Left ventricle myocardium superior (tissue), 1 donor: ENCODE data around the gene FBXW4. TPM values are rescaled to one million over a fixed set of nuclear protein-coding genes. Genes with fewer than 3 reads are reported as not detected.
A peak's percentile ranks its signal among the peaks of the same experiment; 100 is the strongest.
"Not testable (repeated sequence)": the region's sequence is repeated elsewhere in the genome, so short reads cannot be mapped to it uniquely, and the experiment has no call there.

Source experiments
- ATAC-seq: fragments of 200-7000 bp; cut with Tn5 transposase; one replicate; pipeline ENCODE4 v1.9.1; 2020; ENCODE audit warnings: mild to moderate bottlenecking, moderate library complexity
- DNase-seq: peaks from one replicate; pipeline ENCODE4 v3.0.0-alpha.2; 2020
- intact Hi-C: fragments of 100-400 bp; cut with micrococcal nuclease; formaldehyde crosslinking; loops from one replicate; pipeline ENCODE4 v1.11.0; 2022
- total RNA-seq: library from RNA; stranded (reverse); fragmentation: NEBNext Ultra II Directional; extraction: Animal tissue kit (Norgen Biotek cat#: 25700); gene quantifications from one replicate; pipeline ENCODE4 v1.2.1, GENCODE V29; 2021
- donor health status: DM: no; HTN: yes; CAD: no; lungs with severe emphysema.

FBXW4 gene
- total RNA-seq, 1 donor from 2014 or later, result 106 TPM

DNA sequence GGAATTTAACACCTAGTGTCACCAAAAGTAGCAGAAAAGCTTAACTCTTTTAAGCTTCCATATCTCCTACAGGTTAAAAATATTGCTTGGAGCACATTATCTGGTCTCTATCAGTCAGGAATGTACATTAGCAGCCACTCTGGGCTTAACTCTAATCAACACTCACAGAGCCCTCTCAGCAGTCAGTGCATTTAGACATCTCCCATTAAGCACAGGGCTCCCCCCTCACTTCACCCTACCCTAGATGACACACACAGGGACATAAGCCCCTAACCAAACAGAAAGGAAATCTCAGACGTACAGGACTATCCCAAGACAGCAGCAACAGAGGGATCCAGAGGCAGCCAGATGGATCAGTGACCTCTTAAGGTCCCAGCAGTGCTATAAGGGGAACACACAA lies 26.4 kb downstream of the FBXW4 start:
- intact Hi-C loops, result no loop called here
- no peak for ATAC-seq
- no peak for DNase-seq

DNA sequence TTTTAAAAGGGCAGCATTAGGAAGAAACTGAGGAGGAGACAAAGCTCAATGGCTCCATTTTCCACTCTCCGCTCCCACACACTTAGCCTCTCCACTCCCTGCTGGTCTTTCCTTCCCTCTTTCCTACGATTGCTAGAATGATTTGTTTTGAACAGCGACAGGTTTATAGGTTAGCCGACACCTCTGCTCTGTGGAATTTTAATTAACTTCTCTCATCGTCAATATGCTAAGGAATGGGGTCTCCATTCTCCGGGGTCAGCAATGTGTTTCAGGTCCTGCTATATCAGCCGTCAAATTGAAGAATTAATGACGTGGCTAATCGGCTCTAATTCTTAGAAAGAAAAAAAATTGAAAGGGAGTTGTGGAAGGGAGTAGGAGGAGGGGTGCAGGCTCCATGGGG lies 28.9 kb downstream of the FBXW4 start:
- intact Hi-C loops, result no loop called here
- ATAC-seq, result no peak
- DNase-seq, result no peak

DNA sequence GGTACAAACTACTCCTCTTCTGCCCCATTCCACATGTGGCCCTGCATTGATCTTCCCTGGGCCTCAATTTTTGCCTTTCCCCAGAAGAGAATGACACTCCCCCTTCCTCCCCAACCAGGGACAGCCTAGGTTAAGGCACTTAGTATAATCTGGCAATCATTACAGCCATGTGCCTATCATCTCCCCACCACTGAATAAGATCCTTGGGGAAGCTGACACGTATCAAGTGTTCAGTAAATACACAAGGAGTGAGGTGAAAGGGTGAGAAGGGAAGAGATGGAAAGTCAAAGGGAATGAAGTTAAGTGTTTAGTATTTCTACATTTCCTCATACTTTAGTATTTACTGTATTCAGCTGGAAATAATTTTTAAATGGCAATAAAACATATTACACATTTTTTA lies 31.9 kb downstream of the FBXW4 start:
- intact Hi-C loops, result no loop called here
- no peak for ATAC-seq

DNA sequence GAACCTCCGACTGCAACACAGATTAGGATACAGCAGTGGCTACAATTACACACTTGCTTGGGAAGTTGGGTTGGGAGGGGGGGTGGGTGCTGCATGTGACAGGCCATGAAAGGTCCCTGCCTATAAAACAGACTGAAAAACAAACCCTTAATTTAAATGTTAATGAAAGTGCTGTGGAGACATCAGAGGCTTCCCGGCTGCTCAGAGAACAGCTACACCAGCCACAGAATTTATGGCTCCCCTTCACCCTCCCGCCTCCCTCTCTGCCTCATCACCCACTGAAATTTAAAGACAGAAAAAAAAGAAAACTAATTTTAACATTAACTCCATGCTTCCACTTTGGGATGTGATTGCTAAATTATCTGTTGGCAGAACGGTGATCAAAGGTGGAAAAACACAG lies 34.7 kb downstream of the FBXW4 start:
- ATAC-seq (no peak), DNase-seq (no peak)
- intact Hi-C loops, result no loop called here

More for the DNA sequence above, 31.9 kb downstream of the FBXW4 start:
- DNase-seq, result no peak

DNA sequence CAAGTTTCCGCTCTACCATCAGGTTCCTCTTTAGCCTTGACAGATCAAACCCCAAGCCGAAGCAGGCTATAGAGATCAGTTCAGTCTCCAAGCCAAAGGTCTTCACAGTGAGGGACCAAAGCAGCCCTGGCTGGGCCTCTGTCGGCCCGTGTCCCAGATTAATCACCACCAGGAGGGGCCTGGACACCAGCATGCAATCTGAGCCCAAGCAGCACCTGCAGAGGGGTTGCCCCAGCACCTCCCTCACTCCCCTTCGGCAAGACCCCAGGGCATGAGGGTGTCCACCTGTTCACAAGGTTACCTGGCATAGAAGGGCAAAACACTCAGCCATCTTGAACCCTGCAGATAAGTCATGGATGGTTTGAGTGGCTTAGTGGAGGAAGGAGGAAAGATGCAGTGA lies 36.0 kb downstream of the FBXW4 start:
- no peak for ATAC-seq
- DNase-seq, result no peak
- intact Hi-C loops, result no loop called here

DNA sequence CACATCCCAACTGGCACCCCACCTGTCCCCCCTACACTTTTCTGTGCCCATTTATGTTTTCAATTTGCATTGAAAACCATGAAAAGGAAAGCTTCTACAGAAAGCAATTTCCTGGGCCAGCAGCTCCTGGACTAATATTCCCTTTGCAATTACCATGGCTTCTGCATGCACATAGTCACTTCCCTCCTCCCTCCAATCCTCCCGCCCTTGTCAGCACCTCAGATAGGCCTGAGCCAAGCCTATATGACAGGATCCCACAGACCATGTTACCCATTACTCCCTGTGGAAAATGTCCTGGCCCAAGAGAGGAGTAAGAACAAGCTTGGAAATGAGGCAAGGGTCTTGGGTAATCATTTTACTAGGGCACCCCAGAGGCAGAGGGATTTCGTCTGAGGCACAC lies 38.1 kb downstream of the FBXW4 start:
- ATAC-seq (peak; percentile 86), DNase-seq (no peak)
- intact Hi-C loops, result no loop called here

DNA sequence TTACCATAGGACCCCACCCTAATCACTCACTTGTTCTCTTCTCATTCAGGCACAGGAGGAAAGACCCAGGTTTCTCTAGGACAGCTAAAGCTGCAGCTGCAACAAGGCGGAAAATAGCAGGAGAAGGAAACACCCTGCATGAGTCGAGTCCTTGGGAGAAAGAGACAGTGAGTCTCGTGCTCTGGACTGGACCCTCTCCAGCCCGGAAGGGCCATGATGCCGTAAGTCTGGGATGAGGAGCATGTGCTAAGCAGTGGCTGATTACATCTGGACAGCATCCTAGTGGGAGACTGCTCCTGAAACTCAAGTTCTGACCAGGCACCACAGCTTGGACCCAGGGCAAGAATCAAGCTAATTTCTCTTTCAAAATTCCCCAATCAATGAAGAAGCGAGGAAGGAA lies 39.4 kb downstream of the FBXW4 start:
- peak; percentile 62 for ATAC-seq
- DNase-seq, result peak; percentile 47
- intact Hi-C loops, result no loop called here

DNA sequence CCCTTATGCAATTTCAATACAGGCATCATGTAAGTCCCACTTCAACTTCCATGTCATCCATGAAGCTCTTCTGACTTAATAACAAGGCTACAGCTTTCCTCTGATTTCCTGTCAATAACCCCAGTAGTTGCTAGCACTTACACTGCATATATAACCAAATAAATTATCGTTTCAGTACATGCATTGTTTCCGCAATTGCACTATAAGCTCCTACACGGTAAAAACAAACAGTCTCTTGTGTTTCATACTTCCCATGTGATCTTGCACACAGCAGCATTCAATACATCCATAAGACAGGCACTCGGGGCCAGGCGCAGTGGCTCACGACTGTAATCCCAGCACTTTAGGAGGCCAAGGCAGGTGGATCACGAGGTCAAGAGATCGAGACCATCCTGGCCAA lies 41.4 kb downstream of the FBXW4 start:
- ATAC-seq (no peak), DNase-seq (no peak)
- intact Hi-C loops, result no loop called here

DNA sequence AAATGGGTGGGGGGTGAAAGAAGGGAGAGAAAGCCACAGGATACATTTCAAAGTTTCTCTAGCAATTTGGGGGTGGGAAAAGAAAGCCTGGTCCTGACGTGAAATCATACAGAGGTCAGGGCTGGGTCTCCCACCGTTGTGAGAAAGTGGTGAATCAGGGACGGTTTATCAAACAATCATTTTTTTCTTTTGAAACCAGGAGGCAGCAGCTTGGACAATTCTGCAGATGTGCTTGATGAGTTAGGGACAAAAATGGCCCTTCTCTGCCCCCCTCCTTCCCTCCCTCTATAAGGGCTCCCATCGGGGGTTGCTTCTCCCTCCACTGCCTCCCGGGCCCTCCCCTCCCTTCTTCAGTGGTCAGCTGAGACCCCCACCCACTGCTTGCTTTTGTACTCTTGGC lies 43.6 kb downstream of the FBXW4 start:
- DNase-seq, result no peak
- intact Hi-C loops, result no loop called here
- no peak for ATAC-seq

DNA sequence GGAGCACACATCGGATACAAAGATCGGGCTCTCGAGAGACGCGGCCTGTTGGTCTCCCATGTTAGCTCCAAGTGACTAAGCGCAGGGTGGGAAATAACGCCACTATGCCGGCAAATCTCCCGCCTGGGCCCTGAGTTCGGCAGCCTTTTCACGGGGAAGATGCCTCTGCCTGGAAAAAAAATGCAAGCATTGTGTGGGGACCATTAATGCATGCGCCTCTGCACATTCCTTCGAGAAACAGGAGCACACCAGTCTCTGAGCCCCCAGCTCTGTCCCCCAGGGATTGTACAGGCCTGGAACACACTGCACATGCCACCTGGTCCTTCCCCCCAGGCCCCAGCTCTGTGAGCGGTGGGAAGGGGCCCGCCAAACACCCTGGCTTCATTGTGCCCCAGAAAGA lies 44.1 kb downstream of the FBXW4 start:
- DNase-seq (no peak), ATAC-seq (no peak)
- intact Hi-C loops, result no loop called here

DNA sequence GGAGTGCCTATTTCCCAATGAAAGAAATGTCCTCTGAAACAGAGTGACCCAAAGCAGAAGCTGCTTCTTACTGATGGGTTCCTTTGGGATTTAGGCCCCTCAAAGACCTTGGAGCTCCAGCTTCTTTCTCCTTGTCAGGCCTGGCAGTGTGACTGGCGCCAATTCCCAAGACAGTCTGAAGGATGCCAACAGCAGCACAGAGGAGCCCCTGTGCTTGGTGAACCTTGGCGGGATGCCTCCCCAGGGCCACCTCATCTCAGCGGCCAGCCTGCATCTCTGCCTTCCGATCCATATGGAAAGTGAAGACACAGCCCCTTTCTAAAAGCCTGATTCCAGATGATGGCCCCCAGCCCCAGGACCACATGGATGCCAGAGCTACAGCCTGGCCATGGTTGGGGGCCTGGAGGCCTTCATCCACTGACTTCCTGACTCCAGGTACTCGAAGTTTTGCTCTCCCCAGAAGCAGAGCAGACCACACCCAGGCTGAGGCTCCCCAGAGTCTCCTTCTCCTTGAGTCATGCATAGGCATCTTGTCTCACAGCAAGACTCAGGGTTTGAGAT lies 45.4 kb downstream of the FBXW4 start:
- ATAC-seq (no peak), DNase-seq (no peak)
- intact Hi-C loops, result no loop called here

DNA sequence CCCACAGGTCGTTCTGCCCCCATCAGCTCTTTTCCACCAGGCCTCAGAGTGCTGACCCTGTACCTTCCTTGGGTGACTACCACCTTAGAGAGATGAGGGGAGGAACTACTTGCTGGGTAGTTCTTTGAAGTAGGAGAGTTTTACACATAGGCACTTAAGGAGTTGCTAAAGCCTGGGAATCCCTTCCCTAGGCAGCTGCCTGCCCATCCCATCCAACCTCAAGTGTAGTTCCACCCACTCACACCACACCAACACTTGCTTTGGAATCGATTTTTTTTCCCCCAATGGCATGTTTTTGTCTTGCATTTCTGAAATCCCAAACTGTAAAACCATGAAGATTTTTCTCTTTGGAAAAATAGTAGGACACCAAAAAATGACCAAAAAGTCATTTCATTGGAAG lies 47.7 kb downstream of the FBXW4 start:
- no peak for DNase-seq
- no peak for ATAC-seq
- intact Hi-C loops, result no loop called here

DNA sequence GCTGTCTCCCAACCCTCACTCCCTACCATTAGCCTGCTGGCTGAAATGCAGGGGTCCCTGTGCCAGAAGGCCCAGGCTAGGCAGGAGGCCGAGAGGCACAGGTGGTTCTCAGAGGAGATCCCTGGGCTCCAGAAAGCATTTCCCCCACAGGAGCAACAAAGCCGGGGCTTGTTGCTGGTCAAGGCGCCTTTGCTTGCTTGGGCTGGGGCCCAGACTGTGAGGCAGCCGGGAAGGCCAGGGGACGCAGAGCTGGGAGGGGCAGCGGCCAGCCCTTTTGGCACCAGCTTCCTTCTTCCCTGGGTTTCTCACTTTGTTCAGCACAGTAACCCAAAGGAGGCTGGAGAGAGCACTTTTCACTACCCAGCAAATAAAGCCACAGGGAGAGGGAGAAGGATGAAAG lies 48.6 kb downstream of the FBXW4 start:
- DNase-seq, result peak; percentile 59
- intact Hi-C loops, result no loop called here
- peak; percentile 74 for ATAC-seq

DNA sequence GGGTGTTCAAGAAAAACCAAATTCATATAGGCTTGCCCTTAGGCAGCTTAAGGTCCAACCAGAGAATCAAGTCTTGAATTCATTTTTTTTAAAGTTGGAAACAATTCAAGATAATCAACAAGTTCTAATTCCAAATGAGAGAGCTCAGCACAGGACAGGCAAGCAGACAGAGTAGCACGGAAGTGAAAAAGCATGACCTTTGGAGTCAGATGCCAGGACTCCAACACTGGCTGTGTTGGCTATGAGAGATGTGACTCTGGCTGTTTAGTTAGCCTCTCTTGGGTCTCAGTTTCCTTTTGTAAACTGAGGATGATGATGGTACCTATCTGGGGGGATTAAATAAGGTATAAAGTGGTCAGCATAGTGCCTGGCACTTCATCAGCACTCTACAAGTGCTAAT lies 49.3 kb downstream of the FBXW4 start:
- ATAC-seq (no peak), DNase-seq (no peak)
- intact Hi-C loops, result no loop called here

DNA sequence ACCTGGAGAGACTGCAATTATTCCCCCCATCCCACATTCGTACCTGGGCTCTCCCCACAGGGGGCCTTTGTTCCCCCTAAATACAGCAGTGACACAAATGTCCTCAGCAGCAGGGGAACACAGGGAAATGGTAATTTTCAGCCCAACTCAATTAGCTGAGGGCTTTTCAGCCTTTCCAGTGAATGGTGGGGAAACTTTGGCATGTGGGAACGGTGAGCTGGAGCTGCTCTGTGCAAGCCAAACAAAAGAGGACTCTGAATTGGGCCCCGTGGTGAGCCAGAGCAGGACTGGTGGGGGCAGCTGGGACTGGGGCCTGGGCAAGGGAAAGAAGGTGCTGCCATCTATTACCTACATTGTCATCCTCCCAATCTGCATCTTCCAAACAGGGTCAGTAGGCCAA lies 51.0 kb downstream of the FBXW4 start:
- DNase-seq (no peak), ATAC-seq (no peak)
- intact Hi-C loops, result no loop called here

DNA sequence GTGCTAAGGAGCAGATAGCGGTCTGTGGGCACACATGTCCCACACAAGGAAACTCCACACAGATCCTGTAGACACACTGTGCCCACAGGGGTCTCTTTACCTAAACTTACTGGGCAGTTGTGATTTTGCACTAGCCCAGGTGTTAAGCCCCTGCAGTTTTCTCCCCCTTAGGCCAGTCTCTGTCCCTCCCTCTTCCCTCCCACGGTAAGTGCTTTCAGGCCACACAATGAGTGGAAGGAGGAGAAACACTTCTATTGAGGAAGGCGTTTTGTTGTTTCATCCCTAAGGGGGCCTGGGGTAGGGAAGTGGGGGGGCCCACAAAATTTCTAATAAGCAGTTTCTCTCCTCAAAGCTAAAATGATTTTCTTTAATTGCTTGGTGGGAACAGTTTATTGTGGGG lies 51.4 kb downstream of the FBXW4 start:
- ATAC-seq (no peak), DNase-seq (no peak)
- intact Hi-C loops, result no loop called here

DNA sequence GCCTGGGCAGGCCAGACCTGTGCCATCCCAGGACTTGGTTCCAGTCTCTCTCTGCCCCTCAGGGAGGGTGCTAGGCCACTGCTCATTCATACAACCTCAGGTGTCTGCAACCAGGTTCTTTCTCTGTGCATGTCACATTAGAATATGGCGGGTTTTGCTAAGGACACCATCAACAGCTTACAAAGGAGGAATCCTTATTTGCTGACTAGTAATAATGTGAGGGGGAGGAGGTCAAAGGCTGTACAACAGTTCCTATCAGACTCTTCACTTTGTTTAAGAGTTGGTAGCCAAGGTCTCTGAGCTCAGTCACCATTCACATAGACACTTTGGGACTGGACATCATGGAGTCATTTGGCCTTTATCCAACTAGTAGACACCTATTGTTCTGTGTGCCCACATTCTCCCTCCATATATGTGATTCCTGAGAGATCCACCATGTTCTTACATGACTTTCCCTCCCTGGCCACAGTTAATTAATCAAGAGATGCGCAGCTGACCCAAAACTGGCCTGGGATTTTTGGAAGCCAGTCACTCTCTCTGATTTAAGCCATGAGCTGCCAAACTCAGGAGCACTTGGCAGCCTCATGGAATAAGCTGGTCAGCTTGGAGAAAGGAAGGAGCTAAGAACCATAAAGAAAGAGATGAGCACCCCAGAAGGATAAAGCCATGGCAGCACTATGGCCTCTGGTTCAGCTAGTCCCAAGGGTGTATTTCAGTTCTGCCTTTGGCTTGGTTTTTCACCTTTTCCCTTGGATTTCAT lies 55.6 kb downstream of the FBXW4 start:
- ATAC-seq (no peak), DNase-seq (no peak)
- intact Hi-C loops, result no loop called here

DNA sequence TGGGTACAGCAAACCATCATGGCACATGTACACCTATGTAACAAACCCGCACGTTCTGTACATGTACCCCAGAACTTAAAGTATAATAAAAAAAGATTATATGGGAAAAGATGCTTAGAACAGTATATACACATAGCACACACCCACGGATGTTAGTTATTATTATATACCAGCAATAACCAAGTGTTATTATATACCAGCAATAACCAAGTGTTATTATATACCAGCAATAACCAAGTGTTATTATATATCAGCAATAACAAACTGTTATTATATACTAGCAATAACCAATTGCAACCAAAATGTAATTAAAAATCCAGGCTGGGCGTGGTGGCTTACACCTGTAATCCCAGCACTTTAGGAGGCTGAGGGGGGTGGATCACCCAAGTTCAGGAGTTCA lies 61.5 kb downstream of the FBXW4 start:
- intact Hi-C loops, DNase-seq, ATAC-seq: not testable (repeated sequence)

DNA sequence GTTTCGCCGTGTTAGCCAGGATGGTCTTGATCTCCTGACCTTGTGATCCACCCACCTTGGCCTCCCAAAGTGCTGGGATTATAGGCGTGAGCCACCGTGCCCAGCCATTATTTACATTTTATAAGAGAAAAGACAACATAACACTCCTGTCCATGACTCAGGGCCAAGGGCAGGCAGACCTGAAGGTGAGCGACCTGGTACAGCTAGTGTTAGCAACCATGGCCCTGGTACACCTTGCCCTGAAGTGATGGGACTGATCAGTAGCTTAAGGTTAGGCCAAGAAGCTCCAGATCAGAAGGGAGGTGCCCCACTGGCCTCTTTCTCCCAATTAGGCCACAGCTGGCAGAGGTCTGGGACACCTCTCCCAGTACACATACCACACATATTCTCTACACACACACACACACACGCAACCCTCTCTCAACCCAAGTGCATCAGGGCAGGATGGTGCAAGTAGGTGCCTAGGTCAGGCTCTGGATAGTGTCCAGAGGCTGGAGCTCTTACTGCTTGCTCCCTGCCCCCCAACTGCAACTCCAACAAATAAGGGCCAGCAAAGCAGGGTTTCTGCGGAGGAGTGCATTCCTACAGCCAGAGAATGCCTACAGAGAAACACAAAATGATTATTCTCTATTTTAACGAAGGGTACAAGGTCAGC lies 63.0 kb downstream of the FBXW4 start:
- ATAC-seq, result peak; percentile 33
- DNase-seq, result no peak
- intact Hi-C loops, result no loop called here

DNA sequence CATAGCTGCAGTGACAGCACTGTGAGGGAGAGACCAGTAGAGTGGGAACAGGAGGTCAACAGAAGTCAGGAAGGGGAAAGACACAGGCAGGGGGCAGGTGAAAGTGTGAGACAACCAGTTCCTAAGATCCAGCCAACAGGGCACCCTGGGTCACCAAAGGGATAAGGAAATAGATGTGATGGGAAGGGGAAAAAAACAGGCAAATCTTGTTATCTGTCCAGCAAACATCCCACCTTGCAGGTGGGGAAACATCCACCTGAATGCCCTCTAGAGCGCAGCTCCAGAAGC lies 64.4 kb downstream of the FBXW4 start:
- DNase-seq (no peak), ATAC-seq (no peak)
- intact Hi-C loops, result no loop called here
